Stimulated activated CD8-positive, alpha-beta memory T cell treated with anti-CD3 and anti-CD28 coated beads, Interleukin-15, amount 100 ng/mL, for 48 hours (primary cell): Measurements from ENCODE around the gene MPST.

Source experiments
- DNase-seq, 2 donors: peaks; one replicate each; pipeline ENCODE4 v3.0.0-alpha.2; 2020; ENCODE audit warnings: low read depth in 2 of 2

Gene MPST

GRCh38 chr22:37022483-37023337 is 3.2 kb downstream of the MPST start:
- no peak for DNase-seq

- no peak for DNase-seq
Measured at GRCh38 chr22:37023743-37024338, 4.3 kb downstream of the MPST start.

GRCh38 chr22:37024339-37025157 is 5.0 kb downstream of the MPST start:
- DNase-seq, result no peak

GRCh38 chr22:37025500-37026070 is 6.0 kb downstream of the MPST start:
- no peak for DNase-seq

- no peak for DNase-seq
Measured at GRCh38 chr22:37026325-37026724, 6.8 kb downstream of the MPST start.

GRCh38 chr22:37027556-37027955 is 8.0 kb downstream of the MPST start:
- no peak for DNase-seq

GRCh38 chr22:37028692-37029674 is 9.4 kb downstream of the MPST start:
- no peak for DNase-seq

GRCh38 chr22:37030560-37031281 is 11.2 kb downstream of the MPST start:
- no peak for DNase-seq

GRCh38 chr22:37032134-37032534 is 12.6 kb downstream of the MPST start:
- DNase-seq, result no peak

GRCh38 chr22:37032535-37033460 is 13.3 kb downstream of the MPST start:
- DNase-seq, result no peak

- no peak for DNase-seq
Measured at GRCh38 chr22:37033605-37034430, 14.3 kb downstream of the MPST start.

GRCh38 chr22:37036655-37037377 is 17.3 kb downstream of the MPST start:
- no peak for DNase-seq

GRCh38 chr22:37037669-37038068 is 18.1 kb downstream of the MPST start:
- DNase-seq, result no peak

- DNase-seq, result no peak
Measured at GRCh38 chr22:37039466-37039865, 19.9 kb downstream of the MPST start.

- DNase-seq, result no peak
Measured at GRCh38 chr22:37043209-37043827, 23.8 kb downstream of the MPST start.

- peak in 1 of 2 donors; percentile 45 for DNase-seq
Measured at GRCh38 chr22:37043828-37044538, 24.4 kb downstream of the MPST start.
